ENCODE data around the gene FBLIM1. TPM values are rescaled to one million over a fixed set of nuclear protein-coding genes. Genes with fewer than 3 reads are reported as not detected.
A peak's percentile ranks its signal among the peaks of the same experiment; 100 is the strongest.

FBLIM1 gene
- total RNA-seq, 1 donor from 2014 or later: 78.3 TPM

DNA sequence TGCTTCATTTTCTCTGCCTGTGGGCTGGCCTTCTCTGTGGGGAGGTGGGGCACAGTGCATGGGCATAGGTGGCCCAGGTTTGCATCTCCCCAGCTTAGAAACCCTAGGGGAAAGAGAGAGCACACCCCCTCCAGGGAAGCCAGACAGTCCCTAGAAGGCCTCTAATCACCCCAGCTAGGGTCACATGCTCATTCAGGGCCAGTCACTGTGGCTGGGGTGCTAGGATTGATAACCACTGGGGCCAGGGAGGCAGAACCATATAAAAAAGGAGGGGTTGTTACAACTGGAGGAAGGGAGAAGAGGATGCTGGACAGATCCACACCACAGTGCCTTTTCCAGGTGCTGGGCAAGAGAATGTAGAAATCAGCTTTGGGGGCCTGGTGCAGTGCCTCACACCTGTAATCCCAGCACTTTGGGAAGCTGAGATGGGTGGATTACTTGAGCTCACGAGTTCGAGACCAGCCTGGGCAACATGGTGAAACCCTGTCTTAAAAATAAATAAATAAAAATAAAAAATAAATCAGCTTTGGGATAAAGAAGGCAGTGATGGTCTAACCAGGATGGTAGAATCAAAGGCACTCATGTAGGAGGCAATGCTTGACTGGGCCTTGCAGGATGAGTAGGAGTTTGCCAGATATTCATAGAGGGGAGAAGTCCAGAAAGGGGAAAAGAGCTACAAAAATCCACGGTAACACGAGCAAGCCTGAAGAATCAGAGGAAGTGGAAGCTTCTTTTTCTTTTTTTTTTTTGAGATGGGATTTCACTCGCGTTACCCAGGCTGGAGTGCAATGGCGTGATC, 19.5 kb downstream of the FBLIM1 start:
- no peak for DNase-seq (ENCODE audit: extremely low spot score, unreplicated experiment)
- Mint-ChIP-seq H3K36me3 (peaks cover 26% of the 10 kb centered on the region), H3K4me1 (ENCODE audit: unreplicated experiment) (peaks cover 15% of the 10 kb centered on the region), H3K27ac (peak overlapping the region; percentile 65), H3K9me3 (no peaks in the 10 kb centered on the region), H3K27me3 (no peaks in the 10 kb centered on the region), H3K4me3 (no peak overlapping the region)
- TF ChIP-seq, protein P1, sequence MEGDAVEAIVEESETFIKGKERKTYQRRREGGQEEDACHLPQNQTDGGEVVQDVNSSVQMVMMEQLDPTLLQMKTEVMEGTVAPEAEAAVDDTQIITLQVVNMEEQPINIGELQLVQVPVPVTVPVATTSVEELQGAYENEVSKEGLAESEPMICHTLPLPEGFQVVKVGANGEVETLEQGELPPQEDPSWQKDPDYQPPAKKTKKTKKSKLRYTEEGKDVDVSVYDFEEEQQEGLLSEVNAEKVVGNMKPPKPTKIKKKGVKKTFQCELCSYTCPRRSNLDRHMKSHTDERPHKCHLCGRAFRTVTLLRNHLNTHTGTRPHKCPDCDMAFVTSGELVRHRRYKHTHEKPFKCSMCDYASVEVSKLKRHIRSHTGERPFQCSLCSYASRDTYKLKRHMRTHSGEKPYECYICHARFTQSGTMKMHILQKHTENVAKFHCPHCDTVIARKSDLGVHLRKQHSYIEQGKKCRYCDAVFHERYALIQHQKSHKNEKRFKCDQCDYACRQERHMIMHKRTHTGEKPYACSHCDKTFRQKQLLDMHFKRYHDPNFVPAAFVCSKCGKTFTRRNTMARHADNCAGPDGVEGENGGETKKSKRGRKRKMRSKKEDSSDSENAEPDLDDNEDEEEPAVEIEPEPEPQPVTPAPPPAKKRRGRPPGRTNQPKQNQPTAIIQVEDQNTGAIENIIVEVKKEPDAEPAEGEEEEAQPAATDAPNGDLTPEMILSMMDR (conservative IDR thresholded peaks at IDR 0.05): no peak

DNA sequence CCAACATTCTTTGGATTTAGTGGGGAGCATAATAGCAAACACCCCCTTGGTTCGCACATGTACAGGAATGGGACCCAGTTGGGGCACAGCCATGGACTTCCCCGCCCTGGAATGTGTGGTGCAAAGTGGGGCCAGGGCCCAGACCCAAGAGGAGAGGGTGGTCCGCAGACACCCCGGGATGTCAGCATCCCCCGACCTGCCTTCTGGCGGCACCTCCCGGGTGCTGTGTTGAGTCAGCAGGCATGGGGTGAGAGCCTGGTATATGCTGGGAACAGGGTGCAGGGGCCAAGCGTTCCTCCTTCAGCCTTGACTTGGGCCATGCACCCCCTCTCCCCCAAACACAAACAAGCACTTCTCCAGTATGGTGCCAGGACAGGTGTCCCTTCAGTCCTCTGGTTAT, 27.1 kb downstream of the FBLIM1 start:
- Mint-ChIP-seq H3K4me3 (no peak overlapping the region), H3K4me1 (ENCODE audit: unreplicated experiment) (peaks cover 3% of the 10 kb centered on the region), H3K27me3 (no peaks in the 10 kb centered on the region), H3K9me3 (no peaks in the 10 kb centered on the region), H3K36me3 (peaks cover 13% of the 10 kb centered on the region), H3K27ac (peak overlapping the region; percentile 57)
- TF ChIP-seq, protein P1 (conservative IDR thresholded peaks at IDR 0.05): no peak
- no peak for DNase-seq (ENCODE audit: extremely low spot score, unreplicated experiment)

DNA sequence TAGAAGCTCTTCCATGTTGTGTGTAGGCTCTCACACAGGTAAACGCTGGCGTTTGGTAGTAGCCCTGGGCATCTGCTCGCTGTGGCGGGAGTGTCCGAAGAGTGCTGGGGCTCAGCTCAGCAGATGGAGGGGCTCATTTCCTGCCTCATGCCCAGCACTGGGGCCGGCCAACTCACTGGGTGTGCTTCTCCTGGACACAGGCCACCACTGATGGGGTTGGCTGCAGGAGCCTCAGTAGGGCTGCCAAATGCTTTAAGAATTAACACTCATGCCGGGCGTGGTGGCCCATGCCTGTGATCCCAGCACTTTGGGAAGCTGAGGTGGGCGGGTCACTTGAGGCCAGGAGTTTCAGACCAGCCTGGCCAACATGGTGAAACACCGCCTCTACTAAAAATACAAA, 28.0 kb downstream of the FBLIM1 start:
- Mint-ChIP-seq H3K27me3 (no peaks in the 10 kb centered on the region), H3K4me1 (ENCODE audit: unreplicated experiment) (no peaks in the 10 kb centered on the region), H3K9me3 (no peaks in the 10 kb centered on the region), H3K27ac (peak overlapping the region; percentile 59), H3K4me3 (no peak overlapping the region), H3K36me3 (peaks cover 9% of the 10 kb centered on the region)
- DNase-seq (ENCODE audit: extremely low spot score, unreplicated experiment): no peak
- TF ChIP-seq, protein P1 (conservative IDR thresholded peaks at IDR 0.05): no peak

DNA sequence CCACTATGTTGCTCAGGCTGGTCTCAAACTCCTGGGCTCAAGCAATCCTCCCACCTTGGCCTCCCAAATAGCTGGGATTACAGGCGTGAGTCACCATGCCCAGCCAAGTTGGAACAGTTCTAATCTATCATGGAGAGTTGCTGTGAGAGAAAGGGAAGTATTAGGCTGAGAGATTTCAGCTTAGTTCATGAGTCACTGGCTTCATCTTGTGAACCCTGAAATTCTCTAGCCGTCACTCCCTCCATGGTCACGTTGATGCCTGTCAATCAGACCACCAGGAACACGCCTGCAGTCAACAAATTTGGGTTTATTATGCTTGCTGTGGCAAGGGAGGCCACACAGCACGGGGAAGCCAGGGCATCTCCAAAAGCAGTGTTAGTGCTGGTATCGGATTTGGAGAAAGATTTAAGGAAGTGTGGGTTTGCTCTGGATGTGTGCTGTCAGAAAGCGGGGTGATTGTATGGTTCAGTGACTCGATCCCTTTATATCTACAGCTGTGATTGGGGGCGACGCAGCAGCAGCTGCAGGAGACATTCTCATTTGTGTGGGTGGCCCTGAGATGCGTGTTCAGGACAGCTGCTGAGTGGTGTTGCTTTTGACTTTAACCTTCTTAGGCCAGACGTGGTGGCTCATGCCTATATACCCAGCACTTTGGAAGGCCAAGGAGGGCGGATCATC, 30.2 kb downstream of the FBLIM1 start:
- Mint-ChIP-seq H3K4me1 (ENCODE audit: unreplicated experiment) (peaks cover 10% of the 10 kb centered on the region), H3K9me3 (no peaks in the 10 kb centered on the region), H3K4me3 (peak overlapping the region; percentile 4), H3K27me3 (no peaks in the 10 kb centered on the region), H3K27ac (peak overlapping the region; percentile 82), H3K36me3 (peaks cover 9% of the 10 kb centered on the region)
- DNase-seq (ENCODE audit: extremely low spot score, unreplicated experiment): no peak
- TF ChIP-seq, protein P1 (conservative IDR thresholded peaks at IDR 0.05): no peak

DNA sequence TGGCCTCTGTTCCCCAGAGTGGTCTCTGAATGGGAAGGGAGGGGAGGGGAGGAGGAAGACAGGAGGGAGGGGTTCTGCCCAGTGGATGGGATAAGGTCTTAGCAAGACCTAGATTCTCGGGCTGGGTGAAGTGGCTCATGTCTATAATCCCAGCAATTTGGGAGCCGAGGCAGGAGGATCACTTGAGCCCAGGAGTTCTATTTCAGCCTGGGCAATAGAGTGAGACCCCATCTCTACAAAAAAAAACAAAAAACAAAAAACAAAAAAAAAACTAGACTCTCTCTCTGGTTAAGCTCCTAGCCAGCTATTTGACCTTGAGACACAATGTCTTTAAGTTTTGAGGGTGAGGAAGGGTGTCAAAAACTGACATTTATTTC, 37.5 kb downstream of the FBLIM1 start:
- Mint-ChIP-seq H3K4me1 (ENCODE audit: unreplicated experiment) (peaks cover 44% of the 10 kb centered on the region), H3K36me3 (no peaks in the 10 kb centered on the region), H3K4me3 (peak overlapping the region; percentile 52), H3K27ac (peak overlapping the region; percentile 95), H3K27me3 (no peaks in the 10 kb centered on the region), H3K9me3 (no peaks in the 10 kb centered on the region)
- DNase-seq (ENCODE audit: extremely low spot score, unreplicated experiment): no peak
- TF ChIP-seq, protein P1 (conservative IDR thresholded peaks at IDR 0.05): no peak
